PC-3 (cell line): ENCODE measurements around the gene LCN6. TPM values are rescaled to one million over a fixed set of nuclear protein-coding genes. Genes with fewer than 3 reads are reported as not detected.

Experiments used
- ATAC-seq: fragments of 200-7000 bp; cut with Tn5 transposase; 2 replicates; pipeline ENCODE4 v1.9.1; 2020; ENCODE audit warnings: mild to moderate bottlenecking, moderate library complexity
- BruUV-seq: library from RNA; stranded (reverse); fragments of 400-500 nt; replicated peaks from 2 replicates; lab custom pipeline; 2021; lab: Mats Ljungman, UMichigan
- CTCF ChIA-PET: fragments of 300-600 bp; sonication (Branson Sonifier 250); formaldehyde crosslinking; loops from one replicate; lab custom pipeline; 2022; ENCODE audit warnings: antibody characterized with exemption; lab: Charles Lee
- POLR2A ChIA-PET: fragments of 300-600 bp; sonication (Branson Sonifier 250); formaldehyde crosslinking; loops from one replicate; lab custom pipeline; 2022; ENCODE audit warnings: antibody characterized with exemption; ENCODE audit not compliant: unreplicated experiment; lab: Charles Lee
- DNase-seq: peaks from one replicate; pipeline ENCODE4 v3.0.0-alpha.2; 2015
- H2AFZ ChIP-seq: fragments of 300-600 bp; sonication (generic); 2 replicates; pipeline ENCODE4 v1.6.0; 2016; ENCODE audit warnings: antibody characterized with exemption, low read length
- H3F3A ChIP-seq: fragments of 300-600 bp; sonication (generic); one replicate; pipeline ENCODE4 v1.6.0; 2017; ENCODE audit warnings: antibody characterized with exemption, low read length, control low read depth, mild to moderate bottlenecking; ENCODE audit not compliant: unreplicated experiment
- H3K27ac ChIP-seq: fragments of 300-600 bp; sonication (generic); 2 replicates; pipeline ENCODE4 v1.5.1; 2016; ENCODE audit warnings: mild to moderate bottlenecking, low read length
- H3K27me3 ChIP-seq: fragments of 300-600 bp; sonication (generic); 2 replicates; pipeline ENCODE4 v1.6.1; 2016; ENCODE audit warnings: low read length, mixed read lengths
- H3K36me3 ChIP-seq: fragments of 300-600 bp; sonication (generic); 2 replicates; pipeline ENCODE4 v1.6.1; 2016; ENCODE audit warnings: low read depth, mixed run types, low read length, mixed read lengths
- H3K4me1 ChIP-seq: fragments of 300-600 bp; sonication (generic); 2 replicates; pipeline ENCODE4 v1.5.1; 2016; ENCODE audit warnings: low read length; ENCODE audit not compliant: insufficient read depth
- H3K4me2 ChIP-seq: fragments of 300-600 bp; sonication (generic); 2 replicates; pipeline ENCODE4 v1.6.0; 2016; ENCODE audit warnings: low read length
- H3K4me3 ChIP-seq: fragments of 300-600 bp; sonication (generic); 2 replicates; pipeline ENCODE4 v1.5.1; 2016; ENCODE audit warnings: mild to moderate bottlenecking, low read length, mixed read lengths
- H3K79me2 ChIP-seq: fragments of 300-600 bp; sonication (generic); 2 replicates; pipeline ENCODE4 v1.6.1; 2017; ENCODE audit warnings: low read length, mixed read lengths
- H3K9ac ChIP-seq: fragments of 300-600 bp; sonication (generic); 2 replicates; pipeline ENCODE4 v1.6.0; 2016; ENCODE audit warnings: mild to moderate bottlenecking, low read length
- H3K9me2 ChIP-seq: fragments of 300-600 bp; sonication (generic); replicated peaks from 2 replicates; pipeline ENCODE4 v1.6.1; 2016; ENCODE audit warnings: mixed run types, low read length, mixed read lengths
- H3K9me3 ChIP-seq: fragments of 300-600 bp; sonication (generic); 2 replicates; pipeline ENCODE4 v1.6.1; 2016; ENCODE audit warnings: low read length, mixed read lengths
- H4K20me1 ChIP-seq: fragments of 300-600 bp; sonication (generic); 2 replicates; pipeline ENCODE4 v1.6.1; 2016; ENCODE audit warnings: low read length, mixed read lengths
- EZH2 ChIP-seq: fragments of 300-600 bp; sonication (generic); IDR thresholded peaks from one replicate; pipeline ENCODE4 v1.6.1; 2017; ENCODE audit warnings: antibody characterized with exemption, mild to moderate bottlenecking, low read length; ENCODE audit not compliant: unreplicated experiment
- EZH2phosphoT487 ChIP-seq: fragments of 300-600 bp; sonication (generic); IDR thresholded peaks from 2 replicates; pipeline ENCODE4 v1.6.1; 2018; ENCODE audit warnings: mild to moderate bottlenecking, antibody characterized with exemption, low read length, borderline replicate concordance
- intact Hi-C: fragments of 100-400 bp; cut with micrococcal nuclease; formaldehyde crosslinking; loops from 2 replicates; pipeline ENCODE4 v1.9.0; 2023
- total RNA-seq: library from RNA; depleted of rRNA; stranded (reverse); fragments of >200 nt; gene quantifications from 2 replicates; pipeline ENCODE4 v1.2.3, GENCODE V29; 2014
- TF ChIP-seq, protein P1 (sequence below): fragments of 300-600 bp; sonication (generic); conservative IDR thresholded peaks from 2 replicates; pipeline ENCODE4 v1.5.1; 2017; ENCODE audit warnings: antibody characterized with exemption, low read depth, mild to moderate bottlenecking, low read length

The LCN6 gene
- total RNA-seq, 1 experiment from 2014 or later: not detected

DNA sequence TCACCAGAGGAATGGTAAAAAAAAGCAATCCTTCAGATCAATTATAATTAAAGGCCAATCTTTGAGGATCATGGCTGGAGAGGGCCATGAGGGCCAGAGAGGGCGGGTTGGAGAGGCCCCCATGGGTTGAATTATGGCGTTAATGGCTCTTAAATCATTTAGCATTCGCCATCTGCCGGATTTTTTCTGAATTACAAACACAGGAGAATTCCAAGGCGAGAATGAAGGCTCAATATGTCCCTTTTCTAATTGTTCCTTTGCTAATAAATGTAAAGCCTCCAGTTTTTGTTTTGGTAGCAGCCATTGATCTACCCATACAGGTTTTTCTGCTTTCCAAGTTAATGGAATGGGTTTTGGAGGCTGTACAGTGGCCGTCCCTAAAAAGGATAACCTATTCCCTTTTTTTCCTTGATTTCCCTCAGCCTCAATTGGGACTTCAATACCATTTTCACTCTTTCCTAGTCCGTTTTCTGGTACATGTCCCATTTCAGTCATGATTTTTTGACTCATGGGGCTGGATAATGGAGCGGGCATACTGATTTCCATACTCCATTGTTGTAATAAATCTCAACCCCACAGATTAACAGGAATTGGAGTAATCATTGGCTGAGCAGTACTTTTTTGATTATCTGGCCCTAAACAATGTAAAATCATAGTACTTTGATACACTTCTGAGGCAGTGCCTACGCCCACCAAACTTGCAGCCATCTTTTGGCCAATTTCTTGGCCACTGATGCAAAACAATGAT, 36.1 kb upstream of the LCN6 start:
- ATAC-seq (peak; percentile 21; the same call in 1 of the 2 replicates), DNase-seq (peak; percentile 45)
- BruUV-seq: no TSS peak
- H3K4me3 ChIP-seq: no peak overlapping the region
- H3K4me2 ChIP-seq: no peak overlapping the region
- H3K27me3 ChIP-seq: no peaks in the 10 kb centered on the region
- H2AFZ ChIP-seq: no peak overlapping the region
- intact Hi-C loops: loop anchor here (2.0 kb wide), 1 partner anchor 18 kb away; no protein-coding TSS in a partner anchor
- no peaks in the 10 kb centered on the region for H3K9me2 ChIP-seq
- H3F3A ChIP-seq: no peaks in the 10 kb centered on the region
- TF ChIP-seq EZH2phosphoT487 (no peak), EZH2 (no peak)
- TF ChIP-seq, protein P1, sequence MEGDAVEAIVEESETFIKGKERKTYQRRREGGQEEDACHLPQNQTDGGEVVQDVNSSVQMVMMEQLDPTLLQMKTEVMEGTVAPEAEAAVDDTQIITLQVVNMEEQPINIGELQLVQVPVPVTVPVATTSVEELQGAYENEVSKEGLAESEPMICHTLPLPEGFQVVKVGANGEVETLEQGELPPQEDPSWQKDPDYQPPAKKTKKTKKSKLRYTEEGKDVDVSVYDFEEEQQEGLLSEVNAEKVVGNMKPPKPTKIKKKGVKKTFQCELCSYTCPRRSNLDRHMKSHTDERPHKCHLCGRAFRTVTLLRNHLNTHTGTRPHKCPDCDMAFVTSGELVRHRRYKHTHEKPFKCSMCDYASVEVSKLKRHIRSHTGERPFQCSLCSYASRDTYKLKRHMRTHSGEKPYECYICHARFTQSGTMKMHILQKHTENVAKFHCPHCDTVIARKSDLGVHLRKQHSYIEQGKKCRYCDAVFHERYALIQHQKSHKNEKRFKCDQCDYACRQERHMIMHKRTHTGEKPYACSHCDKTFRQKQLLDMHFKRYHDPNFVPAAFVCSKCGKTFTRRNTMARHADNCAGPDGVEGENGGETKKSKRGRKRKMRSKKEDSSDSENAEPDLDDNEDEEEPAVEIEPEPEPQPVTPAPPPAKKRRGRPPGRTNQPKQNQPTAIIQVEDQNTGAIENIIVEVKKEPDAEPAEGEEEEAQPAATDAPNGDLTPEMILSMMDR: peak; percentile 45; the same call in 1 of the 2 replicates
- POLR2A ChIA-PET: no interaction called here
- H3K4me1 ChIP-seq: peaks cover 4% of the 10 kb centered on the region; the same call in 1 of the 2 replicates
- H3K36me3 ChIP-seq: no peaks in the 10 kb centered on the region
- H3K9me3 ChIP-seq: no peaks in the 10 kb centered on the region
- no peak overlapping the region for H3K9ac ChIP-seq
- CTCF ChIA-PET: no interaction called here
- H3K27ac ChIP-seq: no peak overlapping the region
- no peaks in the 10 kb centered on the region for H4K20me1 ChIP-seq
- no peaks in the 10 kb centered on the region for H3K79me2 ChIP-seq

DNA sequence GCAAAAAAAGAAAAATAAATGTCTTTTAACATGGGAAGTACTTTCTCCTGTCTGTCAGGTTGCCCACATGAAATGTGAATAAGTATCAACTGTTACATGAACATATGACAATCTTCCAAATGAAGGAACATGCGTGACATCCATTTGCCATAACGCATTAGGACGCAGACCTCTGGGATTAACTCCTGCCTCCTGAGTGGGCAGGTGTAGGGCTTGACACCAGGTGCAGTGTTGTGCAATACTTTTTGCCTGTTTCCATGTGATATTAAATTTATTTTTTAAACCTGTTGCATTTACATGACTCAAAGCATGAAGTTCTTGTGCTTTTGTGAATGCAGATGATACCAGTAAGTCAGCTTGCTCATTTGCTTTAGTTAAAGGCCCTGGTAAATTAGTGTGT, 34.1 kb upstream of the LCN6 start:
- POLR2A ChIA-PET: no interaction called here
- CTCF ChIA-PET: no interaction called here
- no peaks in the 10 kb centered on the region for H3F3A ChIP-seq
- no peaks in the 10 kb centered on the region for H3K79me2 ChIP-seq
- intact Hi-C loops: no loop called here
- H3K27ac ChIP-seq: no peak overlapping the region
- no peak overlapping the region for H3K4me3 ChIP-seq
- no peaks in the 10 kb centered on the region for H4K20me1 ChIP-seq
- H3K27me3 ChIP-seq: peaks cover 15% of the 10 kb centered on the region; the same call in 1 of the 2 replicates
- ATAC-seq: no peak
- H3K36me3 ChIP-seq: no peaks in the 10 kb centered on the region
- BruUV-seq: no TSS peak
- TF ChIP-seq EZH2: no peak
- TF ChIP-seq EZH2phosphoT487: no peak
- TF ChIP-seq, protein P1: no peak
- DNase-seq: no peak
- H3K4me2 ChIP-seq: no peak overlapping the region
- no peaks in the 10 kb centered on the region for H3K4me1 ChIP-seq
- no peak overlapping the region for H3K9ac ChIP-seq
- no peaks in the 10 kb centered on the region for H3K9me3 ChIP-seq
- no peaks in the 10 kb centered on the region for H3K9me2 ChIP-seq
- no peak overlapping the region for H2AFZ ChIP-seq

DNA sequence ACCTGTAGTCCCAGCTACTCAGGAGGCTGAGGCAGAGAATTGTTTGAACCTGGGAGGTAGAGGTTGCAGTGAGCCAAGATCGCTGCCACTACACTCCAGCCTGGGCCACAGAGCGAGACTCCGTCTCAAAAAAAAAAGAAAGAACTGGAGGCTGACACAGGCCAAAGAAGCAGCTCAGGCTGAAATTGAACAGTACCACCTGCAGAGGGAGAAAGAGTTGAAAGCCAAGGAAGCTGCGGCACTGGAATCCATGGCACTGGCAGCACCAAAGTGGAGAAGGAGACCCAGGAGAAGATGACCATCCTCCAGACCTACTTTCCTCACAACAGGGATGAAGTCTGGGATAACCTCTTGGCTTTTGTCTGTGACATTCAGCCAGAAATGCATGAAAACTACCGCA, 31.5 kb upstream of the LCN6 start:
- TF ChIP-seq, protein P1: no peak
- no peak for TF ChIP-seq EZH2
- TF ChIP-seq EZH2phosphoT487: no peak
- no peaks in the 10 kb centered on the region for H3K79me2 ChIP-seq
- H3K36me3 ChIP-seq: no peaks in the 10 kb centered on the region
- no peak overlapping the region for H3K4me3 ChIP-seq
- H3K4me1 ChIP-seq: no peaks in the 10 kb centered on the region
- ChIA-PET CTCF (interaction anchor here (0.6 to 0.7 kb wide), 2 partner anchors 11 to 122 kb away, joined by 3 read pairs; no protein-coding TSS in a partner anchor), POLR2A (no interaction called here)
- no peak overlapping the region for H2AFZ ChIP-seq
- H4K20me1 ChIP-seq: no peaks in the 10 kb centered on the region
- no TSS peak for BruUV-seq
- ATAC-seq (0 out of 2 replicates have a peak, but pooled peaks have one; percentile 33), DNase-seq (no peak)
- no peak overlapping the region for H3K4me2 ChIP-seq
- intact Hi-C loops: no loop called here
- H3F3A ChIP-seq: no peaks in the 10 kb centered on the region
- H3K27ac ChIP-seq: no peak overlapping the region
- H3K9ac ChIP-seq: no peak overlapping the region
- H3K9me2 ChIP-seq: no peaks in the 10 kb centered on the region
- peaks cover 15% of the 10 kb centered on the region; the same call in 1 of the 2 replicates for H3K27me3 ChIP-seq
- no peaks in the 10 kb centered on the region for H3K9me3 ChIP-seq
